HEK293T (cell line): Measurements from ENCODE around the gene LRMDA.

Experiments
- CTCF ChIA-PET: fragments of 350-600 bp; formaldehyde crosslinking; extraction: SDS; loops from one replicate; lab custom pipeline; 2021; ENCODE audit warnings: antibody characterized with exemption, inconsistent platforms; lab: Yijun Ruan, JAX
- POLR2A ChIA-PET: fragments of 350-600 bp; formaldehyde crosslinking; extraction: SDS; loops from one replicate; lab custom pipeline; 2020; ENCODE audit warnings: antibody characterized with exemption, inconsistent platforms; lab: Yijun Ruan, JAX
- DNase-seq: peaks from one replicate; pipeline ENCODE4 v3.0.0; 2012; ENCODE audit warnings: mixed read lengths; ENCODE audit errors: extremely low spot score
- ARNT ChIP-seq: fragments of 450-650 bp; IDR thresholded peaks from 2 replicates; pipeline ENCODE4 v1.6.1; 2017; ENCODE audit warnings: mild to moderate bottlenecking
- BHLHE40 ChIP-seq: fragments of 450-650 bp; IDR thresholded peaks from 2 replicates; pipeline ENCODE4 v1.6.1; 2016; ENCODE audit warnings: mild to moderate bottlenecking, moderate library complexity, borderline replicate concordance
- CTBP1 ChIP-seq: fragments of 450-650 bp; IDR thresholded peaks from 2 replicates; pipeline ENCODE4 v1.6.1; 2016; ENCODE audit warnings: borderline replicate concordance
- ELF4 ChIP-seq: fragments of 450-650 bp; IDR thresholded peaks from 2 replicates; pipeline ENCODE4 v1.6.1; 2017; ENCODE audit warnings: antibody characterized with exemption
- FOXA1 ChIP-seq: fragments of 450-650 bp; IDR thresholded peaks from 2 replicates; pipeline ENCODE4 v1.6.1; 2016; ENCODE audit warnings: mild to moderate bottlenecking
- FOXK2 ChIP-seq: fragments of 450-650 bp; IDR thresholded peaks from 2 replicates; pipeline ENCODE4 v1.6.1; 2016; ENCODE audit warnings: mild to moderate bottlenecking
- FOXM1 ChIP-seq: fragments of 450-650 bp; IDR thresholded peaks from 2 replicates; pipeline ENCODE4 v1.6.1; 2017; ENCODE audit warnings: mild to moderate bottlenecking, borderline replicate concordance
- HDGF ChIP-seq: fragments of 450-650 bp; IDR thresholded peaks from 2 replicates; pipeline ENCODE4 v1.6.1; 2017; ENCODE audit warnings: antibody characterized with exemption, borderline replicate concordance
- L3MBTL2 ChIP-seq: fragments of 450-650 bp; conservative IDR thresholded peaks from 2 replicates; pipeline ENCODE4 v1.6.1; 2016; ENCODE audit warnings: mild to moderate bottlenecking
- LEF1 ChIP-seq: fragments of 450-650 bp; IDR thresholded peaks from 2 replicates; pipeline ENCODE4 v1.6.1; 2017; ENCODE audit warnings: mild to moderate bottlenecking, borderline replicate concordance
- NFRKB ChIP-seq: fragments of 450-650 bp; IDR thresholded peaks from 2 replicates; pipeline ENCODE4 v1.6.1; 2016; ENCODE audit warnings: mild to moderate bottlenecking, moderate library complexity
- SP1 ChIP-seq: fragments of 450-650 bp; IDR thresholded peaks from 2 replicates; pipeline ENCODE4 v1.6.1; 2017
- SUZ12 ChIP-seq: fragments of 450-650 bp; IDR thresholded peaks from 2 replicates; pipeline ENCODE4 v1.6.1; 2016; ENCODE audit warnings: mild to moderate bottlenecking
- TARDBP ChIP-seq: fragments of 450-650 bp; IDR thresholded peaks from 2 replicates; pipeline ENCODE4 v1.6.1; 2016
- ZNF384 ChIP-seq: fragments of 450-650 bp; IDR thresholded peaks from 2 replicates; pipeline ENCODE4 v1.6.1; 2016
- TF ChIP-seq, protein P1 (sequence below): fragments of 450-650 bp; IDR thresholded peaks from 2 replicates; pipeline ENCODE4 v1.6.1; 2016

The LRMDA gene

DNA sequence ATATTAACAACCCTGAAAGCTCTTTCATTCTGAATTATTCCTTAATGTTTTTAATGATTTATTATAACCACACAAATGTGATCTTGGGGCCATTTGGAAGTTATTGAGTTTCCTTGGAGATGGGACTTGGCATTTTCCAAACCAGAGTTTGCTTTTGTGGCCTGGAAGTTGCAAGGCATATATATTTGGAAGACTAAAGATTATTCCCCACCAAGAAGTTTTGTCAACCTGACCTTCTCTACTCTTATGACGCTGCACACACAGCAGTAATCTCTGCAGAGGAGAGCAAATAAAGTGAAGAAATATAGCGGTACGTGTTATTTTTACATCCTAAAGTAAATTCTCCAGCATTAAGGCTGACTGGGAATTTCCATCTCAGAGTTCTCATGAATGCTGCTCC, 397.0 kb downstream of the LRMDA start:
- no peak for DNase-seq
- CTCF ChIA-PET: no interaction called here
- POLR2A ChIA-PET: no interaction called here
- TF ChIP-seq BHLHE40 (no peak), LEF1 (no peak)

DNA sequence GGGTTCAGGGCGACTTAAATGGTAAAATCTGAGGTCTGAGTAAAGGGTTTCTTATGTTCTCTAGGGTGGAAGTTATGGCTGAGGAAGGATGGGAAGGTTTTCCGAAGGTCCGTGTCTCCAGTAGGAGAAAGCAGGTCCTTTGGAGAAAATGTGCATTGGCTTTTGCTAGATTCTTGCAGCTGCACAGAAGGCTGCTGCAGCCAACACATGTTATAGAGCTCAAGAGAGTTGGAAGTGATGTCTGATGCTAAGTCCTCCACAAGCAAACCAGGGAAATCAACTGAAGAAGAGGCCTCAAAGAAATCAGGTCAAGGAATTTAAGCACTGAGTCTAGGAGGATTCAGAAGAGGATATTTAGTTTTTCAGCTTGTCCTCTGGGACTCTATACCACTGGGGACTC, 404.6 kb downstream of the LRMDA start:
- TF ChIP-seq FOXA1 (no peak), TARDBP (no peak), HDGF (no peak), FOXK2 (no peak), CTBP1 (no peak), SP1 (no peak), ARNT (no peak), ZNF384 (no peak), ELF4 (no peak), L3MBTL2 (no peak), BHLHE40 (no peak)
- TF ChIP-seq, protein P1, sequence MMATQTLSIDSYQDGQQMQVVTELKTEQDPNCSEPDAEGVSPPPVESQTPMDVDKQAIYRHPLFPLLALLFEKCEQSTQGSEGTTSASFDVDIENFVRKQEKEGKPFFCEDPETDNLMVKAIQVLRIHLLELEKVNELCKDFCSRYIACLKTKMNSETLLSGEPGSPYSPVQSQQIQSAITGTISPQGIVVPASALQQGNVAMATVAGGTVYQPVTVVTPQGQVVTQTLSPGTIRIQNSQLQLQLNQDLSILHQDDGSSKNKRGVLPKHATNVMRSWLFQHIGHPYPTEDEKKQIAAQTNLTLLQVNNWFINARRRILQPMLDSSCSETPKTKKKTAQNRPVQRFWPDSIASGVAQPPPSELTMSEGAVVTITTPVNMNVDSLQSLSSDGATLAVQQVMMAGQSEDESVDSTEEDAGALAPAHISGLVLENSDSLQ: no peak
- DNase-seq: no peak
- ChIA-PET POLR2A (no interaction called here), CTCF (no interaction called here)

DNA sequence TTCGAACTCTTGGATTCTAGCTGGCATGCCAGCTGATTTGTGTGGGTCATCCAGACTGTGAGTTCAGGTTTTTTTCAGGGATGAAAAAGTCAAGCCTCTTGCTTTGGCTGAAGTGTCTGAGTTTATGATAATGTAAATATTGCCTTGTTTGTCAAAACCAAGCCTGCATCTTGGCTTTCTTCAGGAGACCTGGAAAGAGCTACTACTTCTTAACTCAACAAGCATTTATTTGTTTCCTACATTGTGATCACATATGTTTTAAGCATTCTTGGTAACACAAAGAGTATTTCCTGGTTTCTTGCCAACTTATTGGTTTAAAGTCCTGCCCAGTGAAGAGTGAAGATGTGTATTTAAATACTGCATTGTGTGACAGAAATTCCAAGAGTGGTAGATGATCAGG, 407.1 kb downstream of the LRMDA start:
- no peak for DNase-seq
- POLR2A ChIA-PET: no interaction called here

DNA sequence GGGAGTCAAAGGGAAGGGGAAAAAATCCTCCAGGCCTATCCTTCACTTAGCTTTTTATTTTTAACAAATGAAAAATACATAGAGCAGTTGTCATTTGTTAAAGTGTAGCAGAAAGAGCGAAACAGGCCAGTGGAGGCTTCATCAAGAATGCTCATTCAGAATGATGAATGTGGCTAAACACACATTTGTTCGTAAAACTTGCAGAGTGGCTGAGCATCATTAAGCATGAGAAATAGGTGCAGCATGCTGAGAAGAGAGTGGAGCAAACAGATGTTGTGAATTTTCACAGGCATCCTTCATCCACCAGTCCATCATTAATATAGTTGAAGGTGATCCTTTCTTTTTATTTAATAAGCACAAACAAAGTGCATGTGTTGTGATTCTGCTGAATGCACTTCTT, 407.6 kb downstream of the LRMDA start:
- TF ChIP-seq, protein P1: no peak
- TF ChIP-seq SUZ12 (no peak), ELF4 (no peak), TARDBP (no peak)
- no peak for DNase-seq
- POLR2A ChIA-PET: no interaction called here
- CTCF ChIA-PET: interaction anchor here (0.6 kb wide), 1 partner anchor 200 kb away, joined by 3 read pairs; no protein-coding TSS in a partner anchor

More for the DNA sequence above, 407.1 kb downstream of the LRMDA start:
- CTCF ChIA-PET: no interaction called here
- TF ChIP-seq FOXK2: no peak
- TF ChIP-seq LEF1: no peak
- TF ChIP-seq FOXA1: no peak
- TF ChIP-seq SUZ12: no peak
- TF ChIP-seq, protein P1: no peak
- TF ChIP-seq FOXM1: no peak
- TF ChIP-seq BHLHE40: no peak
- no peak for TF ChIP-seq TARDBP
- no peak for TF ChIP-seq NFRKB
- TF ChIP-seq HDGF: no peak
- TF ChIP-seq ARNT: no peak
- TF ChIP-seq L3MBTL2: no peak
- TF ChIP-seq SP1: no peak
- TF ChIP-seq ZNF384: no peak
- TF ChIP-seq CTBP1: no peak
- no peak for TF ChIP-seq ELF4

DNA sequence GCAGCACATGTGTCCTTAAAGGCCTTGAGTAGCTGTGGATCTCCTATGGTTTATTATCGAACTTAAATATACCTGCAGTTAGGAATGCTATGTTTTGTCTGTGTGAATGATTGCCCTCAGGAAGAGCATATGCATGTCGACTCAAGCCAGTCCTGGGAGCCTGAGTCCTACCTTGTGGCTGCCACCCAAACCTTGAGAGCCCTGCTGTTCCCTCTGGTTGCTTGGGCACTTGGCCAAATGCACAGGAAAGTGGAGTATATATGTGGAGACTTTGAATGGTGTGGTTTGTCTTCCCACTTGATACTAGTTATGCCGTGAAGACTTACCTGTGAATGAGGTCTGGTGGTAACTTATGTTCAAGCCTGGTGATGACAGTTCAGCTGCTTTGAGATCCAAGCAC, 409.8 kb downstream of the LRMDA start:
- ChIA-PET CTCF (no interaction called here), POLR2A (no interaction called here)
- no peak for TF ChIP-seq L3MBTL2
- TF ChIP-seq ARNT: no peak
- no peak for TF ChIP-seq HDGF
- no peak for TF ChIP-seq TARDBP
- TF ChIP-seq FOXA1: no peak
- TF ChIP-seq, protein P1: no peak
- TF ChIP-seq FOXK2: no peak
- no peak for TF ChIP-seq SP1
- no peak for TF ChIP-seq ZNF384
- TF ChIP-seq CTBP1: no peak
- TF ChIP-seq BHLHE40: no peak
- no peak for TF ChIP-seq SUZ12
- TF ChIP-seq NFRKB: no peak
- TF ChIP-seq ELF4: no peak
- TF ChIP-seq LEF1: no peak
- TF ChIP-seq FOXM1: no peak
- no peak for DNase-seq

DNA sequence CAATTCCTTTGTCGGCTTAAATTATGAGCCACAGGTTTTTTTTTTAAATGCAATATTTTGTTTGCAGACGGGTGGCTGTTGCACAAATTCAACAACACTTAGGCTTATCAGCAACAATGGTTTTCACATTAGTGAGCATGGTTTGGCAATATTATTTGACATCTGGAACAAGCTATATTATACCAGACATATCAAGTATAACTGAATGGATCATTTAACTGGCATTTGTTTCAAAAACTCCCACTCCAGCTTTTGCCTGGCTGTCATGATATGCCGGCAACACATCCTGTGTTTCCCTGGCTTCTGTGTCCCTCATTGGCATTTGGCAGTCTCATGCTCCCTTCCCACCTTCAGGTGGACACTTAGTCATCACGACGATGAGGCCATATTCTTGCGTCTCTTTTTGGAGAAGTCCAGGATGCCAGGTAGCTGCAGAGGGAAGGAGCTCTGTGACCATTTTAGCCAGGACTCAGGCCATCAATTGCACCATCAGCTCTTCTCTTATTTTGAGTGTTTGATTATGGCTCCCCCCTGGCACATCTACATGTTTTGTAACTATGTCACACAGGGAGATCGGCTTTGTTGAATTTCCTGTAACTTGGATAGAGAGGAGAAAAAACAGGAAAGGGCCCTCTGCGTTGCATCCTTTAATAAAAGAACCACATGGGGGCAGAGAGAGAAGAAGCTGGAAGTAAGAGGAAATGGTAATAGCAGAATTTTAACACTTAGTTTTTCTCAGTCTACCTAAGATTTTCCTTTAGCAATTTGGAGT, 413.9 kb downstream of the LRMDA start:
- CTCF ChIA-PET: no interaction called here
- POLR2A ChIA-PET: no interaction called here
- TF ChIP-seq BHLHE40 (no peak), L3MBTL2 (no peak), CTBP1 (no peak), FOXK2 (no peak), SP1 (no peak), SUZ12 (no peak), FOXM1 (no peak), ZNF384 (no peak), LEF1 (no peak), TARDBP (no peak), HDGF (no peak), ELF4 (no peak), ARNT (no peak), NFRKB (no peak), FOXA1 (no peak)
- TF ChIP-seq, protein P1: no peak
- no peak for DNase-seq
